ENCODE measurements around the gene ZNF474. TPM values are rescaled to one million over a fixed set of nuclear protein-coding genes. Genes with fewer than 3 reads are reported as not detected.

The ZNF474 gene
- total RNA-seq, 2 experiments from 2014 or later = not detected

DNA sequence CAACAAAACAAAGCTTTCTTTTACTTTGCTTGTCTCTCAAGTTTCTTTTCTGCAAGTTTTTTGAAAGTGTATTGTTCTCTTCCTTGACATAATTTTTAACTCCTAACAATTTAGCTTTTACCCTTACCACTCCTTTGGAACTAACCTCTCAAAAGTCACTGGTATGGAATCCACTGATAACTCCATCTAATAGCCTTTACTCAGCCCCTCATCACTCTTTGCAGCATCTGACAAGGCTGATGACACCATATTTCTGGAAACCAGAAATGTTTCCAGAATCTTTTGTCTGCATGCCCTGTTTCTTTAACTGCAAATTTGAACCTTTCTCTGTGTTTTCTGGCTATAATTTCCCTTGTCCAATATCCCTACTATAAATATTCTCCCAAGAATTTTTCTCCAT, 46.5 kb downstream of the ZNF474 start:
- Mint-ChIP-seq H3K27ac (no peak overlapping the region), H3K4me1 (ENCODE audit: low read depth) (peaks cover under 1% of the 10 kb centered on the region), H3K27me3 (peaks cover 3% of the 10 kb centered on the region), H3K36me3 (ENCODE audit: low read depth) (no peaks in the 10 kb centered on the region), H3K4me3 (no peak overlapping the region), H3K9me3 (peaks cover 2% of the 10 kb centered on the region)
- ChIA-PET POLR2A (no interaction called here), CTCF (interaction anchor here (0.8 kb wide), 1 partner anchor 12 kb away, joined by 3 read pairs; no protein-coding TSS in a partner anchor)
- ATAC-seq (no peak), DNase-seq (no peak)
- TF ChIP-seq, protein P1, sequence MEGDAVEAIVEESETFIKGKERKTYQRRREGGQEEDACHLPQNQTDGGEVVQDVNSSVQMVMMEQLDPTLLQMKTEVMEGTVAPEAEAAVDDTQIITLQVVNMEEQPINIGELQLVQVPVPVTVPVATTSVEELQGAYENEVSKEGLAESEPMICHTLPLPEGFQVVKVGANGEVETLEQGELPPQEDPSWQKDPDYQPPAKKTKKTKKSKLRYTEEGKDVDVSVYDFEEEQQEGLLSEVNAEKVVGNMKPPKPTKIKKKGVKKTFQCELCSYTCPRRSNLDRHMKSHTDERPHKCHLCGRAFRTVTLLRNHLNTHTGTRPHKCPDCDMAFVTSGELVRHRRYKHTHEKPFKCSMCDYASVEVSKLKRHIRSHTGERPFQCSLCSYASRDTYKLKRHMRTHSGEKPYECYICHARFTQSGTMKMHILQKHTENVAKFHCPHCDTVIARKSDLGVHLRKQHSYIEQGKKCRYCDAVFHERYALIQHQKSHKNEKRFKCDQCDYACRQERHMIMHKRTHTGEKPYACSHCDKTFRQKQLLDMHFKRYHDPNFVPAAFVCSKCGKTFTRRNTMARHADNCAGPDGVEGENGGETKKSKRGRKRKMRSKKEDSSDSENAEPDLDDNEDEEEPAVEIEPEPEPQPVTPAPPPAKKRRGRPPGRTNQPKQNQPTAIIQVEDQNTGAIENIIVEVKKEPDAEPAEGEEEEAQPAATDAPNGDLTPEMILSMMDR (IDR thresholded peaks at IDR 0.05) = no peak
- intact Hi-C loops (cut with micrococcal nuclease) = no loop called here

DNA sequence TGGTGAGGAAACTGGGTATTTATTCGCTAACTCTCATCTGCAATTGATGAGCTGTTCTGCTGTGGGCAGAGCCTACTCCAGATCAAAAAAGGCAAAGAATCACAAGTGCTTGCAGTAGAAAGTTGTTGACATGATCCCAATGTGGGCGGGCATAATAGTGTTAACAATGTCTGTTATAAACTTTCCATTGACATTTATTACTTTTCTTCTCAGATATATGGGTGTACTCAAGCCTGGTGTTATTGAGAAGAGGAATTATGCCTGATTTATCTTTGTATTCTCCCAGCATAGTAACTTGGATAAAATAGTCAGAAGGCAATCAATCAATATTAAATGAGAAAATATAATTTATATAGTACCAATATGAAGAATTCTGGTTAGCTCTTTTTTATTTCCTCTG, 47.8 kb downstream of the ZNF474 start:
- intact Hi-C loops (cut with micrococcal nuclease) = no loop called here
- H3K4me3 Mint-ChIP-seq = no peak overlapping the region
- ChIA-PET CTCF (interaction anchor here (0.8 kb wide), 1 partner anchor 17 kb away, joined by 3 read pairs; no protein-coding TSS in a partner anchor), POLR2A (no interaction called here)
- peaks cover 7% of the 10 kb centered on the region for H3K4me1 Mint-ChIP-seq (ENCODE audit: low read depth)
- ATAC-seq (no peak), DNase-seq (no peak)
- H3K9me3 Mint-ChIP-seq = peaks cover 2% of the 10 kb centered on the region
- TF ChIP-seq, protein P1 (IDR thresholded peaks at IDR 0.05) = no peak
- no peak overlapping the region for H3K27ac Mint-ChIP-seq
- no peaks in the 10 kb centered on the region for H3K36me3 Mint-ChIP-seq (ENCODE audit: low read depth)
- H3K27me3 Mint-ChIP-seq = peaks cover 4% of the 10 kb centered on the region

DNA sequence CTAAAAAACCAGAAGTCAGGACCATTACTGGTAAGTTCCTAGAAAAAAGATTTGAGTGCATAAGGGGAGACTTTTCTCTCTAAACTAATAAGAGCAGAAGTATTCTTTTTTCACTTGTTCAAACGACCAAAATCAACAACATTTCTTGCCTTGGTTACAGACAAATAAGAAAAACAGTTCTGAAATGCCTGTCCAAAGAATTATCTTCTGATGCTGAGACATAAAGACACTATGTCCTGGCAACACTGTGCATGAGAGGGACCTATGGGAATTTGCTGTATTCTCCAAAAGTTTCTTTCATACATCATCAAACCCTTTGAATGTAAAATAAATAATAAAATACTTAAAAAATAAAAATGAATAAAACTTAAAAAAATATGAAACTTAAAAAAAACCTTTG, 50.4 kb downstream of the ZNF474 start:
- Mint-ChIP-seq H3K4me3 (no peak overlapping the region), H3K27ac (no peak overlapping the region), H3K4me1 (ENCODE audit: low read depth) (peaks cover 7% of the 10 kb centered on the region), H3K27me3 (peaks cover 6% of the 10 kb centered on the region), H3K9me3 (peaks cover 2% of the 10 kb centered on the region), H3K36me3 (ENCODE audit: low read depth) (no peaks in the 10 kb centered on the region)
- POLR2A ChIA-PET = no interaction called here
- no peak for ATAC-seq
- CTCF ChIA-PET = interaction anchor here (1.2 kb wide), 1 partner anchor 9 kb away, joined by 3 read pairs; no protein-coding TSS in a partner anchor
- intact Hi-C loops (cut with micrococcal nuclease) = no loop called here
- DNase-seq = no peak
- TF ChIP-seq, protein P1 (IDR thresholded peaks at IDR 0.05) = no peak

DNA sequence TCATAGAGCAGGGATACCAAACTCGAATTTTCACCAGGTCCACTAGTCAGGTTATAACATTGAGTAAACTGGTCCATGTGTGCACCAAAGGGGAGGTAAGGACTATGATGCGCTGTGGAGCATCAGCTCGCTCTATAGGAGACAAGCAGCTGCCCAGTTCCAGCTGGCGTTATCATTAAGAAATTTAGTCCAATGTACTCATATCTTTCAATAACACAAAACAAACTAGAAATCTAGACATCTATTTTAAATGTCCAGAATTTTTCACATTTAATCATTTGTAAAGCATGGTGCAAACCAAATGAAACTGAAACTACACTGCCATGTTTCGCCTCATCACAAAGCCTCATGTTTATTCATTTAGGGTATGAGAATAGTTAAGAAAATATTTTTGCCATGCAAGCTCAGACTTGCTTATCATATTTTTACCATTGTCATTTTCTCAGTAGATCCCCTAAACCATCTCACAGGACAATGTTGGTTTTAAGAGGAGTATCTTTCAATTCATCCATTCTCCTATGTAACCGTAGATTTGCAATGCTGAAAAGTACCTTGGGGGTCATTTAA, 50.9 kb downstream of the ZNF474 start:
- no peaks in the 10 kb centered on the region for H3K36me3 Mint-ChIP-seq (ENCODE audit: low read depth)

More for the DNA sequence above, 50.9 kb downstream of the ZNF474 start:
- POLR2A ChIA-PET = no interaction called here
- Mint-ChIP-seq H3K4me1 (ENCODE audit: low read depth) (peaks cover 7% of the 10 kb centered on the region), H3K27ac (no peak overlapping the region), H3K27me3 (peaks cover 6% of the 10 kb centered on the region), H3K9me3 (peaks cover 2% of the 10 kb centered on the region), H3K4me3 (no peak overlapping the region)
- ATAC-seq = no peak
- CTCF ChIA-PET = interaction anchor here (1.2 kb wide), 1 partner anchor 10 kb away, joined by 3 read pairs; no protein-coding TSS in a partner anchor
- DNase-seq = no peak
- TF ChIP-seq, protein P1 (IDR thresholded peaks at IDR 0.05) = no peak
- intact Hi-C loops (cut with micrococcal nuclease) = no loop called here
